Cardiac muscle cell (in vitro differentiated cells and primary cell): ENCODE measurements around the gene UHRF2. TPM values are rescaled to one million over a fixed set of nuclear protein-coding genes. Genes with fewer than 3 reads are reported as not detected.

Source experiments
- DNase-seq, 2 donors: peaks; one replicate each; pipeline versions ENCODE4 v3.0.0 to v3.0.0-alpha.2; 2010 to 2017; ENCODE audit warnings: low read depth in 1 of 2, low spot score in 1 of 2
- H3K27ac ChIP-seq: fragments of 200-600 bp; sonication (generic); 2 replicates; pipeline ENCODE4 v1.5.1; 2016
- H3K27me3 ChIP-seq: fragments of 200-600 bp; sonication (generic); 2 replicates; pipeline ENCODE4 v1.6.0; 2016; ENCODE audit warnings: control low read depth
- H3K36me3 ChIP-seq: fragments of 200-600 bp; sonication (generic); 2 replicates; pipeline ENCODE4 v1.5.1; 2016; ENCODE audit warnings: control low read depth
- H3K4me1 ChIP-seq: fragments of 200-600 bp; sonication (generic); 2 replicates; pipeline ENCODE4 v1.8.1; 2017; ENCODE audit warnings: low read depth, mild to moderate bottlenecking, mixed run types
- H3K4me3 ChIP-seq: fragments of 200-600 bp; sonication (generic); 2 replicates; pipeline ENCODE4 v1.5.1; 2016; ENCODE audit warnings: mild to moderate bottlenecking
- H3K9me3 ChIP-seq: fragments of 200-600 bp; sonication (generic); 2 replicates; pipeline ENCODE4 v1.5.1; 2017; ENCODE audit warnings: low read depth, mild to moderate bottlenecking, control low read depth
- polyA plus RNA-seq: library from polyadenylated mRNA; unstranded; fragments of >200 nt; fragmentation: Nextera tagmentation; extraction: Ambion mirVana; gene quantifications from 2 replicates; pipeline ENCODE4 v1.2.1, GENCODE V29; 2016
- total RNA-seq: library from RNA; depleted of rRNA; stranded (reverse); fragments of >200 nt; gene quantifications from 2 replicates; pipeline ENCODE4 v1.2.3, GENCODE V29; 2016
- TF ChIP-seq, protein P1 (sequence below): IDR thresholded peaks from 2 replicates; pipeline ENCODE4 v1.5.1; 2012; ENCODE audit warnings: low read depth, mild to moderate bottlenecking, low read length

The UHRF2 gene
- total and polyA plus RNA-seq, 2 experiments from 2014 or later: 18.1 to 38.6 TPM

DNA sequence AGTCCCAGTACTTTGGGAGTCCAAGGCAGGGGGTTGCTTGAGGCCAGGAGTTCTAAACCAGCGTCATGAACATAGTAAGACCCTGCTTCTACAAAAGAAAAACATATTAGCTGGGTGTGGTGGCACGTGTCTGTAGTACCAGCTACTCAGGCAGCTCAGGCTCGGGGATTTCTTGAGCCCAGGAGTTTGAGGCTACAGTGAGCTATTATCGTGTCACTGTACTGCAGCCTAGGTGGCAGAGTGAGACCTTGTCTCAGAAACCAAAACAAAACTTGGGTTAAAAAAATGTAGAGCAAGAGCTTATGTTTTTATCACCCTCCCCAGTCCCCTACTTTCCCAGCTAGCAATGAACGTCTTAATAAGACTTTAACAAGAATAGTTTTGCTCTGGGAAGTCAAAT lies 46.7 kb downstream of the UHRF2 start:
- H3K27ac ChIP-seq: no peak overlapping the region
- no peaks in the 10 kb centered on the region for H3K9me3 ChIP-seq
- H3K4me1 ChIP-seq: no peaks in the 10 kb centered on the region
- TF ChIP-seq, protein P1, sequence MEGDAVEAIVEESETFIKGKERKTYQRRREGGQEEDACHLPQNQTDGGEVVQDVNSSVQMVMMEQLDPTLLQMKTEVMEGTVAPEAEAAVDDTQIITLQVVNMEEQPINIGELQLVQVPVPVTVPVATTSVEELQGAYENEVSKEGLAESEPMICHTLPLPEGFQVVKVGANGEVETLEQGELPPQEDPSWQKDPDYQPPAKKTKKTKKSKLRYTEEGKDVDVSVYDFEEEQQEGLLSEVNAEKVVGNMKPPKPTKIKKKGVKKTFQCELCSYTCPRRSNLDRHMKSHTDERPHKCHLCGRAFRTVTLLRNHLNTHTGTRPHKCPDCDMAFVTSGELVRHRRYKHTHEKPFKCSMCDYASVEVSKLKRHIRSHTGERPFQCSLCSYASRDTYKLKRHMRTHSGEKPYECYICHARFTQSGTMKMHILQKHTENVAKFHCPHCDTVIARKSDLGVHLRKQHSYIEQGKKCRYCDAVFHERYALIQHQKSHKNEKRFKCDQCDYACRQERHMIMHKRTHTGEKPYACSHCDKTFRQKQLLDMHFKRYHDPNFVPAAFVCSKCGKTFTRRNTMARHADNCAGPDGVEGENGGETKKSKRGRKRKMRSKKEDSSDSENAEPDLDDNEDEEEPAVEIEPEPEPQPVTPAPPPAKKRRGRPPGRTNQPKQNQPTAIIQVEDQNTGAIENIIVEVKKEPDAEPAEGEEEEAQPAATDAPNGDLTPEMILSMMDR: no peak
- H3K27me3 ChIP-seq: no peaks in the 10 kb centered on the region
- no peak for DNase-seq
- H3K4me3 ChIP-seq: no peak overlapping the region
- H3K36me3 ChIP-seq: no peaks in the 10 kb centered on the region

DNA sequence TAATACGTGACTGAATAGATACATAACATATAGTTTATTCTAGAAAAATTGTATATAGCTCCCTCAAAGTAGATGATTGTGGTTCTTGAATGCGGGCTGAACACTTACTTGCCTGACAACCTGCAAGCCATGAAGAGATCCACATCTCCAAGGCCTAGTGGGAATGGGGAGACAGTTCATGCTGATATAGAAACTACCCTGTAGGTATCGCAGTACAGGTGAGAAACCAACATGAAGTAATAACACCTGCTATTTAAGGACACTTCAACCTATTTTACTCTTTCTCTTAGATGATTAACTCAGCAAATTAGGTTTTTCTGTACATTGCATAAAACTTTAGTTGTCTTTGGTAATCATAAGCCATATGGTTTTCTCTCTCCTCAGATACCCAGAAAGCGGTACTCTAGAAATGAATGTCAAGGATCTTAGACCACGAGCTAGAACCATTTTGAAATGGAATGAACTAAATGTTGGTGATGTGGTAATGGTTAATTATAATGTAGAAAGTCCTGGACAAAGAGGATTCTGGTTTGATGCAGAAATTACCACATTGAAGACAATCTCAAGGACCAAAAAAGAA lies 47.3 kb downstream of the UHRF2 start:
- H3K27me3 ChIP-seq: no peaks in the 10 kb centered on the region
- no peaks in the 10 kb centered on the region for H3K36me3 ChIP-seq
- H3K27ac ChIP-seq: no peak overlapping the region
- no peaks in the 10 kb centered on the region for H3K9me3 ChIP-seq
- H3K4me1 ChIP-seq: no peaks in the 10 kb centered on the region
- no peak overlapping the region for H3K4me3 ChIP-seq
- DNase-seq: no peak
- TF ChIP-seq, protein P1: no peak

DNA sequence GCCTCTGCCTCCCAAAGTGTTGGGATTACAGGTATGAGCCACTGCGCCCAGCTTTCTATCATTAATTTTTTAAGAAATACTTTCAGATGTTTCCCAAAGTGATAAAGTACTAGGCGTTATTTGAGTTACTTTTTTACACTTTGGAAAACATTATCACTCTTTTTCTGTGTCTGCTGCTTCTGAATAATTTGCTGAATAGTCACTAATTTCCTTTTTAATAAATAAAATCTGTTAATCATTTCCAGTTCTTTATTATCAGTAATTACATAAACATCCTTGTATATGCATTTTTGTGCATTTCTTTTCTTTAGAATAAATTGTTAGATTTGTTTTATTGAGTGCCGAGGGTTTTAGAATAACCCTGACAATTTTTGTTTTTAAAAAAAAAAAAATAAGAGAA lies 48.6 kb downstream of the UHRF2 start:
- H3K27me3 ChIP-seq: no peaks in the 10 kb centered on the region
- no peaks in the 10 kb centered on the region for H3K9me3 ChIP-seq
- H3K4me3 ChIP-seq: no peak overlapping the region
- H3K4me1 ChIP-seq: no peaks in the 10 kb centered on the region
- TF ChIP-seq, protein P1: no peak
- no peak for DNase-seq
- no peak overlapping the region for H3K27ac ChIP-seq
- no peaks in the 10 kb centered on the region for H3K36me3 ChIP-seq

DNA sequence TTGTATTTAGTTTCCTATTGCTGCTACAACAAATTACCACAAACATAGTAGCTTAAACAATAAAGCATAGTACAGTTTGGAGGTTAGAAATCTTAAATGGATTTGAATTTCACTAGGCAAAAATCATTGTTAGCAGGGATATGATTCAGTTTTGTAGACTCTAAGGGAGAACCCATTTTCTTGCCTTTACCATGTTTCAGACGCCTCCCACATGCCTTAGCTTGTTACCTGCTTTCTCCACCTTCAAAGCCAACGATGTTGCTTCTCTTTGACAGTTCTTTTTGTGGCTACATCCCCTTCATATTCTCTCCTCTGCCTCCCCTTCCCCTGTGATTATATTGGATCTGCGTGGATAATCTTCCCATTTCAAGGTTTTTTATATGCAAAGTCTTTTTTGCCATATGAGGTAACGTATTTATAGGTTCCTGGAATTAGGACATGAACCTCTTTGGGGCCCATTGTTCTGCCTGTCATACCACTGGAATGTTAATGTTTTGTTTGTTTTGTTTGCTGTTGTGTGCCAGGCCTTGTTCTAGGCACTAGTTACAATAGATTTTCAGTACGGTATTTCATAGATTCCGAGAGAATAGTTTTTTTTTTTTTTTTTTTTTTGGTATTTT lies 54.1 kb downstream of the UHRF2 start:
- Histone ChIP-seq H3K27ac (no peak overlapping the region), H3K36me3 (no peaks in the 10 kb centered on the region)
- TF ChIP-seq, protein P1: no peak

DNA sequence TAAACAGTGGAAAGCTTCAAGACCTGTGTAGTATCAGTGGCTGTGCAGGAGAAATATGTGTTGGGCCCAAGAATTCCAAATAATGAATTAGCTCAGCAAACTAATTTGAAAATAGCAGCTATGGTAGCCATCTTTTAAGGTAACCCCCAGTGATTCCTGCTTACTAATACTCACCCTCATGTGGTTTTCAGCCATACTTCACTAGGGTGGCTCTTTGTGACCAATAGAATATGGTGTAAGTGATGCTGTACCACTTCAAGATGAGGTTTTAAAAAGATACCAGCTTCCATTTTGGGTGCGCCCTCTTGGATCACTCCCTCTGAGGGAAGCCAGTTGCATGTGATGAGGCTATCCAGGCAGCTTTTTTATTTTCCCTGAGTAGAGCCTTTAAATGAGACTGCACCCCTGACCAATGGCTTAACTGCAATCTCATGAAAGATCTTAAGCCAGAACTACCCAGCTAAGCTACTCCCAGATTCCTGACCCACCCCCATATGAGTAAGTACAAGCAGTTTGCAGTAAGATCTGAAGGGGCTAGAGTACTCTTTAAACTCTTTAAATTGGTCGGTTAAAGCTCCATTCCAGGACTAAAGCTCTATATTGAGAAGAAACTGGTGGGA lies 58.3 kb downstream of the UHRF2 start:
- TF ChIP-seq, protein P1: no peak
- DNase-seq: no peak
- no peak overlapping the region for H3K27ac ChIP-seq
- no peak overlapping the region for H3K4me3 ChIP-seq
- H3K27me3 ChIP-seq: no peaks in the 10 kb centered on the region
- H3K36me3 ChIP-seq: no peaks in the 10 kb centered on the region
- no peaks in the 10 kb centered on the region for H3K4me1 ChIP-seq
- H3K9me3 ChIP-seq: no peaks in the 10 kb centered on the region

More for the DNA sequence above, 54.1 kb downstream of the UHRF2 start:
- Histone ChIP-seq H3K4me3 (no peak overlapping the region), H3K4me1 (no peaks in the 10 kb centered on the region), H3K9me3 (no peaks in the 10 kb centered on the region), H3K27me3 (no peaks in the 10 kb centered on the region)
- no peak for DNase-seq
